IPS-NIHi11 (cell line): ENCODE data around the gene KCNK16.
"Not testable (repeated sequence)": the region's sequence is repeated elsewhere in the genome, so short reads cannot be mapped to it uniquely, and the experiment has no call there.

Source experiments
- DNase-seq: peaks from one replicate; pipeline ENCODE4 v3.0.0; 2012; ENCODE audit warnings: mixed read lengths, low spot score

The KCNK16 gene

DNA sequence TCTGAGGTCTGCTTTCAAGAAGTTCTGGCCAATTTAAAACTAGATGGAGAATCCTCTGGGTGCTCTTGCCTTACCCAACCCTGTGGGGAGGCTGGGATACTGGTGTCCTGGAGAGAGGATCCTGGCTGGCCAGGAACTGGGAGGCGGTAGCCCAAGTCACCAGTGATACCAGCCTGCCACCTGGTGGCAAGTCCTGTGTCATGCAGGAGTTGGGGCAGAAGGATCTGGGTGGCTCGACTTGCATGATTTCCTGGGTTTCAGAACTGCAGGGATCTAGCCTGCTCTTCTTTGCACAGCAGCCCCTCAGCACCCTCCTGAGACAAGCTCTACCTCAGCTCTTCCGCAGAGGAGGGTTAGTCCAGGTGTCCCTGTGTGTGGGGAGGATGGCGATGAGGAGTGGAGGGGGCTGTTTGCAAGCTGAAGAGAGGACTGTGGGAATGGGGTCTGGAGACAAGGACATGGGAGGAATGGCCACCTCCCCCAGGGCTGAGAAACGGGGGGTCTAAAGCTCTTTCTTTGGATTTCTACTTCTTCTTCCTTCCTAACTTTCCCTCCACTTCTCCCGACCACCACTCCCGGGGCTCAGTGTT lies 12.5 kb downstream of the KCNK16 start:
- peak; percentile 89 for DNase-seq

DNA sequence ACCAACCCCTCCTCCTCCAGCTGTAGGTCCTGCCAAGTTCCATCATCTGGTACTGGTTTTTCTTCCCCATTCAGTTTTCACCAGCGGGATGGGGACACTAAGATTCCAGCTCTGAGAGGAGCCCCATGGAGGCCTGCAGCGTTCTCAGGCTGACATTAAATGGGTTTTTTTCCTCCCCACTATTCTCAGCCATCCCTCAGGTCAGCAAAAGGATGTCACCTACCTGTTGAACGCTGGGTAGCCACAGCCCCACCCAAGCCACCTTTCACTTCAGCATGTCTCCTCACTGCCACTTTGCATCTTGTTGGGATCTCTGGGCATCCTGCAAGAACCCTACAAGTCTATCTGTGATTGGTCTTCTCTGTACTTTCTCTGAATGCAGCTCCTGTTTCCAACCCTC lies 15.0 kb downstream of the KCNK16 start:
- no peak for DNase-seq

DNA sequence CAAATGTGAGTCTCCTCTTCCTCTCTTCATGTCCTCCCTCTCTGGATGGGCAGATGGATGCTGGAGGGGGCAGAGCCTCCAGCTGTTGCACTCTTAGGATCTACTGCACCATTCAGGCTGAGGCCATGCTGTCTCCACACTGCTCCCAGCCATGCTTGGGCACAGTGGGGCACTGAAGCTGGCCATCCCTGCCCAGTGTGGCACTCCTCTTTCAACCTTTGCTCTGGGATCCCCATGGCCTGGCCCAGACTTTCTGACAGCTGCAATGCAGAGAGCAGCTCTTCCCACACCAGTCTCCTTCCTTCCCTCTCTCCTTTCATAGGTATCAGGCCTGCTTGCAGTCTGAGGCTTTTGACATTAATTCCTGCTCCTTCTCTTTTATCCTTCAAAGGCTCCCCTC lies 17.6 kb downstream of the KCNK16 start:
- DNase-seq = no peak

- DNase-seq = no peak
These were observed 18.9 kb downstream of the KCNK16 start for GRCh38 chr6:39303425-39304153.

DNA sequence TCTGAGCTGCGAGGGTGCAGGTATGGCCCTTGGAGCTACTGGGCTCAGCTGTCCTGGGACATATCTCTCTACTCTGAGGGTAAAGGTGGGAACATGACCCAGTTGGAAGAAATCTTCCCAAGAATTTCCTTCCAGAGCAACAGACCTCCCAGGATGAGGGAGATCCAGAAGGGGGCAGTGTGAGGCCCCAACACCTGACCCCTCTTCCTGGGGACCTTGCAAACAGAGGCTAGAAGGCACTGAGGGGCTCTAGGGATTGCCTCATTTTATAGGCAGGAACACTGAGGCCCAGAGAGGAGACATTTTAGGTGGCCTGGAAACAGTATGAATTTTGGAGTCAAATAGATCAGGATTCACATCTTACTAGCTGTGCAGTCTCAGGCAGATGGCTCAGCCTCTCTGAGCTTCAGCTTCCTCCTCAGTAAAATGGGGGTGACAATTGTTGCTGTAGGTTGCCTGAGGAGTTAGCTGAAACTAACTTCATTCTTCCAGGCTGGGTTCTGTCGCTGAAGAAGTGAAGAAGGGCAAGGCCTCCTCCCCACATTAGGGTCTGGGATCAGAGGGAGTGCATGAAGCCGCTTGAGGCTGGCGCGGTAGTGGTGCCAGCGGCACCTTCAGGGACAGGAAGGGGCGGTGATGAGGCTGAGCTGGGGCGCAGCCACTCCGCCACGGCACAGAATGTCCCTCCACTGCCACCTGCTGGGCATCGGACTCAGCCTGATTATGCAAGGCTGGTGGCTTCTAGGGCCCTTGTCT lies 19.7 kb downstream of the KCNK16 start:
- peak; percentile 95 for DNase-seq

DNA sequence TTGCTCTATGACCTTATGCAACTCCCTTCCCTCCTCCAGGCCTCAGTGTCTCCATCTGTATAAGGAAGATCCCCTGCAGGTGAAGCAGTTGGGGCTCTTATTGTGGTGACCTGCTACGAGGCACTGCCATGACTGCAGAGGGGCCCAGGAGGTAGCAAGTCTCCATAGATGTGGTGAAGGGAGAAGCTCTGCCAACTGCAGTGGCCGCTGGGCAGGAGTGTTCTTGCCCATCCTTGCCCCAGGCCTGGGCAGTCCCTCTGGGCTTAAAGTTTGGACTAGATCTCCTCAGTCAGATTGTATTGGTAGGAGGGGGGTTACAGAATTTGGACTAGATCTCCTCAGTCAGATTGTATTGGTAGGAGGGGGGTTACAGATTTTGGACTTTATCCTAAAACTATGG lies 20.5 kb downstream of the KCNK16 start:
- DNase-seq = no peak

- peak; percentile 87 for DNase-seq
These were observed 20.9 kb downstream of the KCNK16 start for GRCh38 chr6:39301606-39302005.

DNA sequence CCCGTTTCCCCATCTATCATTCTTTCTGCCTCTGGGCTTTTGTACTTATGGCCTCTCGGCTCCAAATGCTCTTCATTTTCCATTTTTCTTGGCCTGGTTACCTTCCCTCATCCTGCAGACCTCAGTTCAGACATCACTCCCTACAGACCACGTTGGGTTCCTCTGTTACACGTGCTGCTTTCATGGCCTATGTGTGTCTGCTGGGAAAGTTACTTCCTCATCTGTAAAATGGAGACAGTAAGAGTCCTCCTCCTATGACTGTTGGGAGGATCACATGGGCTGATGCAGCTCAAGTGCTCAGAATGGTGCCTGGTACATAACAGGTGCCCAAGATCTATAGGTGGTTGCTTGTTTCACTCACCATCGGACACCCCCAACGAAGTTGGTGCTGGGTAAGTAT lies 21.8 kb downstream of the KCNK16 start:
- DNase-seq = no peak

DNA sequence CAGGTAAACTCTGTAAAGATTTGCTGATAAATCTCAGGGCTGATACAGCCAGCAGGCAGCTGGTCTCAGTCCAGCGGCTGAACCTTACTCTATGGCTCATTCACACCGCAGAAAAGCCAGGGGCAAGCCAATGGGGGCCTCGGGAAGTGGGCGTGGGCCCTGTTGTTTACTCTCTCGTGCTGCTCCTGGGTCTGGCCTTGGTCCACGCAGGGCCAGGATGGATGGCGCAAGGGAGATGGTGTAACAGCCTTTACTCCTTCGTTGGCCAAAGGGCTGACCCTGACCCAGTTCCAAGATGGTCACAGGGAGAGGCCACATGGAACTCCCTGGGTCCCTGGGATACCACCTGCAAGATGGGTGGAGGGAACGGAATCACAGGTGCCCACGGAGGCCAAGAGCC lies 24.4 kb downstream of the KCNK16 start:
- DNase-seq = no peak

GRCh38 chr6:39296745-39297640 lies 25.5 kb downstream of the KCNK16 start:
- DNase-seq = no peak

DNA sequence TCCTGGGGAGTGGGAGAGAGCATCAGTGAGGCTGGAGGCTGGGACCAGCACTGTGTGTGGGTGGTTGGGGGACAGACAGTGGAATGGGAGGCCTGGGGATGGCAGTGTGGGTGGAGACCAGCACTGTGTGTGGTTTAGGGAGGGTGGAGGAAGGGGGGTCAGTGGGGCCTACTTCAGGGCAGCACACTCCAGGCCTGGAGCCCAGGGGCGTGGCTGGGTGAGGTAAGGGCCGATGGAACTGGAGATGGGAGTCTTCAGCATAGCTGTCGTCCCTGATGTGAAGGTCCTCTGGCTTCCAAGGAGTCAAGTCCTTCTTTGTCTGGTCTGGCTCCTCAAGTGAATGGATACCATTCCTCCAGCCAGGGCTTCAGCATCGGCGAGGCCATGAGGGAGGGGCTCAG lies 26.9 kb downstream of the KCNK16 start:
- peak; percentile 38 for DNase-seq

- DNase-seq = no peak
These were observed 27.6 kb downstream of the KCNK16 start for GRCh38 chr6:39294899-39295298.

- DNase-seq = no peak
These were observed 28.4 kb downstream of the KCNK16 start for GRCh38 chr6:39294133-39294532.

DNA sequence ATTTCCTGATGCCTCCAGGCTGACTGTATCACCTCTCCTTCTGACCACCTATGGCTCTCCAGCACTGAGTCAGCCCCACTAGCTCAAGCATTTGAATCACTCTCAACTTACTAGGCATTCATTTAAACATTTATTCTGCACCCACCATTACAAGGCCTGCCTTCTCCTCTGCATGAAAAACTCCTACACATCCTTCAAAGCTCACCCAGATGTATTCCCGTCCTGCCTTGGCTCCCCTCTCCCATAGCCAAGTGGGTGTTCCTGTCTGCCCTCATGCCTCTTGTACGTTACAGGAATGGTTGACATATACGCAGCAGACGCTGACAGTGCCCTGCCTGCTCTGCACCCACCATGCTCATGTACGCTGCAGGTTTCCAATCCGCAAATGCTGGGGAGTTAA lies 29.9 kb downstream of the KCNK16 start:
- DNase-seq = no peak

- DNase-seq = no peak
These were observed 33.0 kb downstream of the KCNK16 start for GRCh38 chr6:39289490-39289889.

GRCh38 chr6:39287601-39288000 lies 34.9 kb downstream of the KCNK16 start:
- no peak for DNase-seq

DNA sequence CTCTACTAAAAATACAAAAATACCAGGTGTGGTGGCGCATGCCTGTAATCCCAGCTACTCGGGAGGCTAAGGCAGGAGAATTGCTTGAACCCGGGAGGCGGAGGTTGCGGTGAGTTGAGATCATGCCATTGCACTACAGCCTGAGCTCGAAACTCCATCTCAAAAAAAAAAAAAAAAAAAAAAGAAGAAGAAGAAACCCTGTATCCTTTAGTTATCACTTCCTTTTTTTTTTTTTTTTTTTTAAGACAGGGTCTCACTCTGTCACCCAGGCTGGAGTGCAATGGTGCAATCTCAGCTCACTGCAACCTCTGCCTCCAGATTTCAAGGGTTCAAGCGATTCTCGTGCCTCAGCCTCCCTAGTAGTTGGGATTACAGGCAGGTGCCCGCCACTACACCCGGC lies 35.9 kb downstream of the KCNK16 start:
- not testable (repeated sequence) for DNase-seq

DNA sequence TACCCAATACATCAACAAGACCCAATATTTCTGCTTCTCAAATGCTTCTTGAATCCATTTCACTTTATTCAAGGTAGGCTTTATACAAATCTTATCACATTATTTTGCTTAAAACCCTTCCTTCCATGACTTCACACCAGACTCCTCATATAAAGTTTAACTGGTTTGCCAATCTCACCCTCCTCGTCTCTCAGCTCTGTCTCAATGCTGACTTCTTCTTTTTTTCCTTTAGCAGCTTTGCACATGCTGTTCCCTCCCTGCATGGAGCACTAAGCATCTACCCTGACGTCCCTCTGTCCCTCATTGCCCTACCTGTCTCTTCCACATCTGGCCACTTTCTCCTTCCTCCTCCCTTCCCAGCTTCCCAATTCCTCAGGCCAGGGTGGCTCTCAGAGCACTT lies 39.7 kb downstream of the KCNK16 start:
- DNase-seq = no peak

GRCh38 chr6:39281312-39281980 lies 41.1 kb downstream of the KCNK16 start:
- DNase-seq = no peak

DNA sequence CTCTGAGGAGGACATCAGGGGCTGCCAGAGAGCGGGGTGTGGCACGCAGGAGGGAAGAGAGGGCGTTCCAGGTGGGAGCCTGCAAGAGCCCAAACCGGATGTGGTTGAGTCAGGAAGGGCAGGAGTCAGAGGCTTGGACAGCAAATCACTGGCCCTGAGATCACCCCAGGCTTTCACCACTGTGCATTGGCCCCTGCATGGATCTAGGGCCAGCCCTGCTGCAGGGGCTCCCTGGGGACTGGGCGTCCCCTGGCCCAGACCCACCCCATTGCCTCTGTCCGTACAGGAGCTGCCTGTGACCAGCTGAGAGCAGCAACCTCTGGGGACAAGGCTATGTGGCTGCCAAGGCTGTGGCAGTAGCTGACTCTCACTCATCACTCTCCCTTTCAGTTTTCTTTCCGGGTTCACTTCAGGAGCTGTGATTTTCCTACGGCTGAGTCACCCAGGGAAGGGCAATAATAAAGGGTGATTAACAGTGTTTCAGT lies 42.2 kb downstream of the KCNK16 start:
- no peak for DNase-seq

DNA sequence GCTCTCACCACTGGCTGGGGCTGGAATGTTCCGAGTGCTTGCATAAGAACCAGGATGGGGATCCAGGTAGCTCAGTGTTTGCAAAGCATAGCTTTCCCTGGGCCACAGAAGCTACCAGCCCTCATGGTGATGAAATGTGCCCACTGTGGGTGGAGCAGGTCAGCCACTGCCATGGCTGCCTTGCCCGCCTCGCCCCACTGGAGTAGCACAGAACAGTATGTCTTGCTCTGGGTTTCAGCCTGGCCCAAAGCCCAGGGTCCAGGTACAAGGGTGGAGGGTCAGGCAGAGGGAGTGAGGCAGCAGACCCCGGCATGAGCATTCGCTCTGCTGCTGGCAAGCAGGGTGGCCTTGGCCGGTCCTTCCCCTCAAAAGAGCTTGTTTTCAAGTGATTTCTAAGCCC lies 43.0 kb downstream of the KCNK16 start:
- DNase-seq = no peak
